NOMO-1 treated with DMSO at 0.1 percent for 48 hours (cell line): ENCODE data around the gene CIAO2B.
"Not testable (repeated sequence)": the region's sequence is repeated elsewhere in the genome, so short reads cannot be mapped to it uniquely, and the experiment has no call there.

Experiments used
- DNase-seq: peaks from one replicate; lab custom pipeline; 2025; ENCODE audit not compliant: unreplicated experiment; lab: John Stamatoyannopoulos, UW

The CIAO2B gene

DNA sequence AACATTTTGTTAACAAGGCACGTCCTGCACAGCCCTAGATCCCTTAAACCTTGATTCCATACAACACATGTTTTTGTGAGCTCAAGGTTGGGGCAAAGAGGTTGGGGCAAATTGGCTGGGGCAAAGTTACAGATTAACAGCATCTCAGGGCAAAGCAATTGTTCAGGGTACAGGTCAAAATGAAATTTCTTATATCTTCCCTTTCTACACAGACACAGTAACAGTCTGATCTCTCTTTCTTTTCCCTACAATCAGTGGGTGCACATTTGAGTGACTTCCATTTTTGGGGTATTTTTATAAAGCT, 21.9 kb upstream of the CIAO2B start:
- DNase-seq: not testable (repeated sequence)

- not testable (repeated sequence) for DNase-seq
Measured at GRCh38 chr16:66955363-66956153, 21.4 kb upstream of the CIAO2B start.

GRCh38 chr16:66954097-66954659, 20.0 kb upstream of the CIAO2B start:
- peak; percentile 67 for DNase-seq

- no peak for DNase-seq
Measured at GRCh38 chr16:66953462-66954096, 19.4 kb upstream of the CIAO2B start.

GRCh38 chr16:66952430-66953110, 18.4 kb upstream of the CIAO2B start:
- no peak for DNase-seq

- no peak for DNase-seq
Measured at GRCh38 chr16:66950971-66951790, 17.0 kb upstream of the CIAO2B start.

DNA sequence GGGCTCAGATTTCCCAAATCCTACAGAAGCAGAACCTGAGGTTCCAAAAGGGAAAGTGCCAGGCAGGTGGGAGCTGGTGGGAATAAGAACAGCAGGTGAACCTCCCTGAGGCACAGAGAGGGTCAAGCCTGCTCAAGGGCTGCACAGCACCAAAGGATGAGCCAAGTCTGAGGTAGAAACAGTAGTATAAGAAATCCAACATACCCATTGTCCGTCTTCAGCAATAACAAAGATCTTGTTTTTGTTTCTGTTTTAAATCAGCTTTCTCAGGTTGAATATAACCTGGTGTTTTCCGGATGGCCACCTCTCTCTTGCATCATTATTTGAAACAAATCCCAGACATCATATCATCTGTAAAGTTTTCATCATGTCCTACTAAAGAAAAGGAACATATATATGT, 16.2 kb upstream of the CIAO2B start:
- no peak for DNase-seq

GRCh38 chr16:66949472-66949871, 15.3 kb upstream of the CIAO2B start:
- DNase-seq: no peak

DNA sequence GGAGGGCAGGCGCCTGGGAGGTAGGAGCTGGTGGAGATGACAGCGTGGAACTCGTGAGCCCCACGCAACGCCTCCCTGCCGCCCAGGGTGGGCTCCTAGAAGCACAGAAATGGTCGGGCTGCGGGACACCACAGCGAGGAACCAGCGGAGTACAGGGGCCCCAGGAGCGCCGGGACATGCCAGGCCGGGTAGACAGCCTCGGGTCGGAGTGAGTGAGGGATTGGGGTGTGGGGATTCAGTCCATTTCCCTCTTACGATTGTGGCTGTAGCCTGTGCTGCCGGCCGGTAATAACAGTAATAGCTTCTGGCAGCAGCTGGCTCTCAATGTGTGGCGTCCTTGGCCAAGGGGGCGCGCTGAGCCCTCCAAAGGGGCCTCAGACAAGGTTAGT, 14.6 kb upstream of the CIAO2B start:
- DNase-seq: no peak

- no peak for DNase-seq
Measured at GRCh38 chr16:66948134-66948836, 14.1 kb upstream of the CIAO2B start.

- DNase-seq: peak; percentile 82
Measured at GRCh38 chr16:66947302-66948065, 13.3 kb upstream of the CIAO2B start.

- DNase-seq: no peak
Measured at GRCh38 chr16:66946974-66947301, 12.7 kb upstream of the CIAO2B start.

- no peak for DNase-seq
Measured at GRCh38 chr16:66946541-66946940, 12.3 kb upstream of the CIAO2B start.

DNA sequence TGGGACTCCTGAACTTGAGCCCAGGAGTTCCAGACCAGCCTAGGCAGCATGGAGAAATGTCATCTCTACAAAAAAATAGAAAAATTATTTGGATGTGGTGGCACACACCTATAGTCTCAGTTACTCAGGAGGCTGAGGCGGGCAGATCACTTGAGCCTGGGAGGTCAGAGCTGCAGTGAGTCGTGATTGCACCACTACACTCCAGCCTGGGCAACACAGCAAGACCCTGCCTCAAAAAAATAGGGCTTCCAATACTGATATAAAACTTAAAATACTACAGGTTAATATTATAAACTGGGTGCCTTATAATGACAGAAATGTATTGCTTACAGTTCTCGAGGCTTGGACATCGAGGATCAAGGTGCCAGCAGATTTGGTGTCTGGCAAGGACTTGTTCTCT, 11.7 kb upstream of the CIAO2B start:
- no peak for DNase-seq

- not testable (repeated sequence) for DNase-seq
Measured at GRCh38 chr16:66944971-66945370, 10.8 kb upstream of the CIAO2B start.

GRCh38 chr16:66944054-66944441, 9.8 kb upstream of the CIAO2B start:
- no peak for DNase-seq

DNA sequence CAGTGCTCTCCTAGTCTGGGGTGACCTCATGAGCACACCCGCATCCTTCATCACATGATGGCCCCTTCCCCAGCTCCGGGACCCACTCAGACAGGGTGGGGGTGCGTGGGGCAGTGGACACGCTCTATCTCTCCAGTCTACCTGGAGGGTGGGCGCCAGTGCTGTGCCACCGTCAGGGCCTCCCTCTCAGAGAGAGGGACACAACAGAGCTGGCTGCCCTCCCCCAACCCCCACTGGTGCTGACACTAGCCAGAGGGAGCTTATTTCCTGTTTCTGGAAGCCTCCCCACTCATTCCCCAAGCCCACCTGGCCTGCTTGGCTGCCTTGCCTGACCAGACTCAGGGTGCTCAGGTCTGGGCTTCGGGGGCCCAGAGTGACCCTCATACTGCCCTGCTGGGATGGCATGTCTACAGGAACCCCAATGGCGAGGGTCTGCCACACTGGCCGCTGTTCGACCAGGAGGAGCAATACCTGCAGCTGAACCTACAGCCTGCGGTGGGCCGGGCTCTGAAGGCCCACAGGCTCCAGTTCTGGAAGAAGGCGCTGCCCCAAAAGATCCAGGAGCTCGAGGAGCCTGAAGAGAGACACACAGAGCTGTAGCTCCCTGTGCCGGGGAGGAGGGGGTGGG, 9.3 kb upstream of the CIAO2B start:
- no peak for DNase-seq

DNA sequence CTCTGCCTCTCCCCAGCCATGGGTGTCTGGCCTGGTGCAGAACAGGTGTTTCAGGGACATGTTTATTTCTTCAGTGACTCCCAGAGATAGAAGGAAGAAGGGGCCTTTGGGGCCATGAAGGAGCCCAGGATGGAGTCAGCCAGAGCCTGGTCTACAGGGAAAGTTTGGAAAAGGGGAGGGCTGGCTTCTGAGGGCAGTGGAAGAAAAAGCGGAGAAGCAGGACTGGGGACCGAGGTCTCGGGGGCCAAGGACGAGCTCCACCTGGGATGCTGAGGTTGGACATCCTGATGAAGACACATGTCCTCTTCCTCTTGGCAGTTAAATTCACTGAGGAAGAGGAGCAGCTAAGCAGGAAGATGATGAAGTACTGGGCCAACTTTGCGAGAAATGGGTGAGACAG, 8.8 kb upstream of the CIAO2B start:
- no peak for DNase-seq

DNA sequence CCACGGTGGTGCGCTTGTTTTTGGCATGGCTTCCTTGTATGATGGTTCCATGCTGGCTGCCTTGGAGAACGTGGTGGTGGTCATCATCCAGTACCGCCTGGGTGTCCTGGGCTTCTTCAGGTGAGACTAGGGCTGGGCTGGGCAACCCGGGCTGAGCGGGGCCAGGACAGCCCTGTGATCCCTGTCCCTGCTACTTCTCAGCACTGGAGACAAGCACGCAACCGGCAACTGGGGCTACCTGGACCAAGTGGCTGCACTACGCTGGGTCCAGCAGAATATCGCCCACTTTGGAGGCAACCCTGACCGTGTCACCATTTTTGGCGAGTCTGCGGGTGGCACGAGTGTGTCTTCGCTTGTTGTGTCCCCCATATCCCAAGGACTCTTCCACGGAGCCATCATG, 6.0 kb upstream of the CIAO2B start:
- no peak for DNase-seq

DNA sequence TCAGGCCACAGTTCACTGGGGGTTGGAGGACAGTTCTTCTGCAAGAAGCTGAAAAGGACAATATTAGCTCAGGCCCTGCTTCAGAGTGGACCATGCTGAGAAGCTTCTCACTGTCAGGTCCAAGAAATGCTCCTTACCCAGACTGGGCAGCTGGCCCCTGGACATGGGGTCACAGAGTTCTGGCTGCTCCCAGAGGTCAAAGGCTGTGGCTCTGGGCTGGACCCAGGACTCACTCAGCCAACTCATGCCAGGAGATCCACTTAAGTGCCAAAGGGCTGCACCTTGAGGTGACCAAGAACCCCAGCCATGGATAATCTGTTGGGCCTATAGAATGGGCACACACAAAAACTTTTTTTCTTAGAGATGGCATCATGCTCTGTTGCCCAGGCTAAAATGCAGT, 5.2 kb upstream of the CIAO2B start:
- DNase-seq: no peak
